ENCODE data around the gene COQ6. TPM values are rescaled to one million over a fixed set of nuclear protein-coding genes. Genes with fewer than 3 reads are reported as not detected.

COQ6 gene
- total and polyA plus RNA-seq, 12 donors, result 29.4 to 52.2 (median 45.9) TPM

GRCh38 chr14:73961192-73961591, 11.1 kb downstream of the COQ6 start:
- TF ChIP-seq CTCF (IDR thresholded peaks at IDR 0.05), result no peak
- no peak overlapping the region for H3K4me3 ChIP-seq
- H3K27ac ChIP-seq, result no peak overlapping the region
- no peaks in the 10 kb centered on the region for H3K27me3 ChIP-seq
- ATAC-seq, result no peak
- H3K36me3 ChIP-seq, result peaks cover 0 to 98% (median 69%) of the 10 kb centered on the region in 9 donors
- intact Hi-C loops (cut with DNase I), result no loop called here
- 92 to 94% methylated on average over 12 of the region's 12 CpGs for WGBS, 2 donors
- no peak for DNase-seq
- H3K9me3 ChIP-seq, result no peaks in the 10 kb centered on the region
- no peaks in the 10 kb centered on the region for H3K4me1 ChIP-seq

DNA sequence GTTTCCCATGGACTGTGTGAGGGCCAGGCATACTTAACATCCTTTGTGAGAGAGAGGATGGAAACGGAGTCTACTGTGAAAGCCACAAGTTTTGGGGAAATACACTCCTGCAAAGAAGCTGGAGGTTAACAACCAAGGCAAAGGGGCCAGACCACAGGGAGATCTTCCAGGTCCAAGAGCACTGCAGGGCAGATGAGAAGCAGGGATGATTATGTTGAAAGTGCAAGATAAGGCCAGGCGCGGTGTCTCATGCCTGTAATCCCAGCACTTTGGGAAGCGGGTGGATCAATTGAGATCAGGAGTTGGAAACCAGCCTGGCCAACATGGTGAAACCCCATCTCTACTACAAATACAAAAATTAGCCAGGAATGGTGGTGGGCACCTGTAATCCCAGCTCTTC, 15.1 kb downstream of the COQ6 start:
- peaks cover 0 to 97% (median 57%) of the 10 kb centered on the region in 9 donors for H3K36me3 ChIP-seq
- H3K27ac ChIP-seq, result no peak overlapping the region
- intact Hi-C loops (cut with DNase I), result no loop called here
- H3K4me3 ChIP-seq, result no peak overlapping the region
- no peaks in the 10 kb centered on the region for H3K4me1 ChIP-seq
- H3K9me3 ChIP-seq, result no peaks in the 10 kb centered on the region
- no peak for TF ChIP-seq CTCF (IDR thresholded peaks at IDR 0.05)
- ATAC-seq, result no peak
- 94 to 95% methylated on average over 4 of the region's 4 CpGs for WGBS, 2 donors
- DNase-seq, result no peak
- no peaks in the 10 kb centered on the region for H3K27me3 ChIP-seq

GRCh38 chr14:73968885-73969284, 18.8 kb downstream of the COQ6 start:
- no peak for TF ChIP-seq CTCF (IDR thresholded peaks at IDR 0.05)
- Histone ChIP-seq H3K4me3 (no peak overlapping the region), H3K4me1 (peaks cover 0 to 6% (median 0%) of the 10 kb centered on the region in 9 donors), H3K36me3 (peaks cover 0 to 95% (median 37%) of the 10 kb centered on the region in 9 donors), H3K9me3 (no peaks in the 10 kb centered on the region), H3K27me3 (no peaks in the 10 kb centered on the region), H3K27ac (no peak overlapping the region)
- ATAC-seq (no peak), DNase-seq (no peak)
- intact Hi-C loops (cut with DNase I), result no loop called here
- WGBS, 2 donors, result 77 to 92% methylated on average over 2 of the region's 2 CpGs

DNA sequence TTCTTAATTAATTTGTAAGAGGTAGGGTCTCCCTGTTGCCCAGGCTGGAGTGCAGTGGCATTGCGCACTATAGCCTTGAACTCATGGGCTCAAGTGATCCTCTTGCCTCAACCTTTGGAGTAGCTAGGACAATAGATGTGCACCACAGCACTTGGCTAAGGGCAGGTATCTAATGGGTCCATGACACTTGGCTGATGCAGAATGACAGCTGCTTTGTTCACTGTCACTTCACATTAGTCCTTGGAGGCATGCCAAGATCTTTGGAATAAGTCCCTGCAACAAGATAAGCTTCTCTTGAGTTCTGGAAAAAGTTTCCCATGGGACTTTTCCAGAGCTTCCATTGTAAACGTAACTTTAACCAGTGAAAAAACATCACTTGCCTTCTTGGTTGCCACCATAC, 23.4 kb downstream of the COQ6 start:
- ATAC-seq, result peak in 1 of 8 donors; percentile 41

More for the DNA sequence above, 23.4 kb downstream of the COQ6 start:
- intact Hi-C loops (cut with DNase I), result no loop called here
- Histone ChIP-seq H3K9me3 (no peaks in the 10 kb centered on the region), H3K4me1 (peaks cover 0 to 9% (median 0%) of the 10 kb centered on the region in 9 donors), H3K4me3 (no peak overlapping the region), H3K27ac (no peak overlapping the region), H3K36me3 (peaks cover 0 to 96% (median 33%) of the 10 kb centered on the region in 9 donors), H3K27me3 (no peaks in the 10 kb centered on the region)
- DNase-seq, result no peak
- TF ChIP-seq CTCF (IDR thresholded peaks at IDR 0.05), result no peak
- WGBS, 2 donors, result 57 to 58% methylated on average over 2 of the region's 2 CpGs

Measured in heart right ventricle (tissue), 16 donors.